ENCODE data around the gene TSPAN18.

GRCh38 chr11:44725016-44725685 is 1.6 kb upstream of the TSPAN18 start:
- no peak for TF ChIP-seq ZNF274 (IDR thresholded peaks at IDR 0.05; ENCODE audit: low read depth, low read length)
- TF ChIP-seq YY1 (IDR thresholded peaks at IDR 0.05; ENCODE audit: insufficient read depth, insufficient read length), result no peak
- TF ChIP-seq SUZ12 (IDR thresholded peaks at IDR 0.05; ENCODE audit: extremely low read depth, insufficient read depth, insufficient read length), result no peak
